Activated naive CD4-positive, alpha-beta T cell (primary cell): Measurements from ENCODE around the gene APOL1.
A peak's percentile ranks its signal among the peaks of the same experiment; 100 is the strongest.
"Not testable (repeated sequence)": the region's sequence is repeated elsewhere in the genome, so short reads cannot be mapped to it uniquely, and the experiment has no call there.

Source experiments
- DNase-seq, 4 experiments: peaks; one replicate each; lab custom pipeline; 2025; lab: John Stamatoyannopoulos, UW

The APOL1 gene

GRCh38 chr22:36252754-36253522 is at the start of gene APOL1:
APOL1 (plus strand) TSS chr22:36253133; CDS start chr22:36254956, 1,823 bp downstream.
- peak in 1 of 4 experiments; percentile 11 for DNase-seq

GRCh38 chr22:36203441-36203840 is 49.5 kb upstream of the APOL1 start:
- not testable (repeated sequence) for DNase-seq

GRCh38 chr22:36204001-36204631 is 48.8 kb upstream of the APOL1 start:
- DNase-seq: no peak

GRCh38 chr22:36204632-36205015 is 48.3 kb upstream of the APOL1 start:
- DNase-seq: no peak

GRCh38 chr22:36205573-36205972 is 47.4 kb upstream of the APOL1 start:
- not testable (repeated sequence) for DNase-seq

GRCh38 chr22:36206255-36206654 is 46.7 kb upstream of the APOL1 start:
- DNase-seq: no peak

GRCh38 chr22:36208162-36208765 is 44.7 kb upstream of the APOL1 start:
- DNase-seq: no peak

- no peak for DNase-seq
Observed at GRCh38 chr22:36208914-36209313, 44.0 kb upstream of the APOL1 start.

- not testable (repeated sequence) for DNase-seq
Observed at GRCh38 chr22:36209488-36209908, 43.4 kb upstream of the APOL1 start.

- no peak for DNase-seq
Observed at GRCh38 chr22:36210224-36210623, 42.7 kb upstream of the APOL1 start.

GRCh38 chr22:36211237-36211861 is 41.6 kb upstream of the APOL1 start:
- DNase-seq: no peak

GRCh38 chr22:36212901-36213300 is 40.0 kb upstream of the APOL1 start:
- no peak for DNase-seq

GRCh38 chr22:36213586-36213985 is 39.3 kb upstream of the APOL1 start:
- DNase-seq: no peak

- no peak for DNase-seq
Observed at GRCh38 chr22:36215981-36216380, 37.0 kb upstream of the APOL1 start.

GRCh38 chr22:36218648-36219193 is 34.2 kb upstream of the APOL1 start:
- DNase-seq: no peak

- no peak for DNase-seq
Observed at GRCh38 chr22:36220451-36220921, 32.4 kb upstream of the APOL1 start.

GRCh38 chr22:36221799-36222751 is 30.9 kb upstream of the APOL1 start:
- peak in 2 of 4 experiments; percentile 6 to 38 for DNase-seq

GRCh38 chr22:36222887-36223450 is 30.0 kb upstream of the APOL1 start:
- DNase-seq: no peak

- no peak for DNase-seq
Observed at GRCh38 chr22:36223504-36223903, 29.4 kb upstream of the APOL1 start.

GRCh38 chr22:36224245-36224644 is 28.7 kb upstream of the APOL1 start:
- no peak for DNase-seq
